ENCODE measurements around the gene NEURL1.
A peak's percentile ranks its signal among the peaks of the same experiment; 100 is the strongest.

DNA sequence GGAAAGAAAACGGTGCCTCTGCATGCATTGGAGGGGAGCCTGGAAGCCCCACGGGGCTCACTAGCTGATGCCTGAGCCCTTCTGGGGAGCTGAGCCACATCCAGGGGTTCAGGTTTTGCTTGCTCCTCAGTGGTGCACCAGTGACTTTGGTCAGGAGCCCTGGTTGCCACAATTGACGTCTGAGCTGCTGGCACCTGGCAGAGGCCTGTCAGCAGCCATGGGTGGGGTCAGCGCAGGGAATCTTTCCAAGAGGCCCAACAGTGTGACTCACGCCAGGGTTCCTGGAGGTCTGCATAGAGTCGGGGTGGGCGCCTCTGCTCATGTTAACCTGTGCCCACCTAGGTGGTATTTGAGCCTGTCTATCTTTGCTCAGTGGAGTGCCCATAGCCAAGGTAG is 138.7 kb downstream of the NEURL1 start:
- TF ChIP-seq CTCF (IDR thresholded peaks at IDR 0.05) (no peak), POLR2AphosphoS5 (IDR thresholded peaks at IDR 0.05; ENCODE audit: insufficient read depth in 1 of 2, low read depth in 1 of 2) (peak in 1 of 2 donors; percentile 11), POLR2A (IDR thresholded peaks at IDR 0.05) (no peak)

Data from vagina (tissue), 2 donors.